NOMO-1 (cell line): ENCODE measurements around the gene APLP1.
"Not testable (repeated sequence)": the region's sequence is repeated elsewhere in the genome, so short reads cannot be mapped to it uniquely, and the experiment has no call there.

Experiments
- DNase-seq, 2 experiments: peaks; one replicate each; lab custom pipeline; 2025; ENCODE audit not compliant: unreplicated experiment in 2 of 2; lab: John Stamatoyannopoulos, UW

APLP1 gene

DNA sequence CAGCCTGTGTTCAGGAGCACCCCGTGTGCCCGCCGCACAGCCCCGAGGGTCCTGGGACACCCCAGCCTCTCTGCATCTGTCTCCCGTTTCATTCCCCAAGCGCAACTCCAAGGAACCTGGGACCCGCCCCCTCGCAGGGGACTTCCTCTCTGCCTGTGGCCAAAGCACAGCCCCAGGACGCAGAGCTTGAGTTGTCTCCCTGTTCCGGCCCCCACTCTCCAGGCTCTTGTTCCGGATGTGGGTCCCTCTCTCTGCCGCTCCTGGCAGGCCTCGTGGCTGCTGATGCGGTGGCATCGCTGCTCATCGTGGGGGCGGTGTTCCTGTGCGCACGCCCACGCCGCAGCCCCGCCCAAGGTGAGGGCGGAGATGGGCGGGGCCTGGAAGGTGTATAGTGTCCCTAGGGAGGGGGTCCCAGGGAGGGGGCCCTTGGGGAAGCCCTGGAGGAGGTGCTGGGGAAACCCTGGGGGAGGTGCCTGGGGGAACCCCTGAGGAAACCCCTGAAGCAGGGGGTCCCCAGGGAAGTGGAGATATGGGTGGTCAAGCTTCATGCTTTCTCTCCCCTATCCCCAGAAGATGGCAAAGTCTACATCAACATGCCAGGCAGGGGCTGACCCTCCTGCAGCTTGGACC is 35.3 kb downstream of the APLP1 start:
- peak; percentile 94 to 96 for DNase-seq

DNA sequence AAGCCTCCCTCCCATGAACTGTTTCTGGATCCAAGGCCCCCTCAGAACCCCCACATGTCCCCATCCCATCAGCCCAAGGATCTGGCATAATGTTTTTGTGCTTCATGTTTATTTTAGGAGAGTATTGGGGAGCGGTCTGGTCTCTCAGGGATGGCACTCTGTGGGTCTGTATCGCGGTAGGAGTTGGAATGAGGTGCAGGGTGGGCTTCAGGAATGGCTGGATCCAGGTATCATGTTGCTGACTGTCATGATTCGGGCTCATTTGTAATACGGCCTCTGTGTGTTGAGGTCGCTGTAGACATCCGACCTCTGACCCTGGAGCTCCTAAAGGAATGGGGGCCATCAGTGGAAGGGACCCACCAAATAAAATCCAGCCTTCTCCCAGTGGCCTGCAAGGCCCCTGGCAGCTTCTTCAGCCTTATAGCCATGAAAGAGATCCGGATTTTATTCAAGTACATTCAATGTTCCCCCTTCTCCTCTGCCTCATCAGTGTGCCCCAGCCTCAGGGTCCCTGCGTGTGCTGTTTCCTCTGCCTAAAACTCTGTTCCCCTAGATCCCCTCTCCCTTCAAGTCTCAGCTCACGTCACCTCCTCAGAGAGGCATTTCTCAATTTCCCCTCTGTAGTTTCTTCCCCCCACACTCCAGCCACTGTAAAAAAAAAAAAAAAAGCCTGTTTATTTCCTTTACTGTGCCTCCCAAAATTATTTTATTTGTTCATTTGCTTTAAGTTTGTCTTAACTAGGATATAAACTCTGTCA is 36.1 kb downstream of the APLP1 start:
- peak; percentile 29 to 47 for DNase-seq

DNA sequence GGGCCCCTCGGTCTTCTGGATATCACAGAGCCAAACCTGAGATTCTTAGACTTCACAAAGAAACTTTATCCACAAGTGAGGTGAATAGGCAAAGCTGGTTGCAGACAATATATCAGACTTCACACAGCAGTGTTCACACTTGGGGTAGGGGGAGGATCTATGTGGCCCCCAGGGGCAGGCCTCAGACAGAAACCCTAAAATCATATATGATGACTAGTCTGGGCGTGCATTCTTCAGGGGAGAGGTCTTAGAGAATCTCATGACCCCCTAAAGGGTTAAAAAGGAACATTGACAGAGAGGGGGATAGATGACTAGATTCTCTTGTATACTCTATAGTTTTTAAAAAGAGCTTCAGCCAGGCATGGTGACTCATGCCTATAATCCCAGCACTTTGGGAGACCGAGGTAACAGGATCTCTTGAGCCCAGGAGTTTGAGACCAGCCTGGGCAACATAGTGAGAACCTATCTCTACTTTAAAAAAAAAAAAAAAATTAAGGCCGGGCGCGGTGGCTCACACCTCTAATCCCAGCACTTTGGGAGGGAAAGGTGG is 36.9 kb downstream of the APLP1 start:
- DNase-seq, result no peak

DNA sequence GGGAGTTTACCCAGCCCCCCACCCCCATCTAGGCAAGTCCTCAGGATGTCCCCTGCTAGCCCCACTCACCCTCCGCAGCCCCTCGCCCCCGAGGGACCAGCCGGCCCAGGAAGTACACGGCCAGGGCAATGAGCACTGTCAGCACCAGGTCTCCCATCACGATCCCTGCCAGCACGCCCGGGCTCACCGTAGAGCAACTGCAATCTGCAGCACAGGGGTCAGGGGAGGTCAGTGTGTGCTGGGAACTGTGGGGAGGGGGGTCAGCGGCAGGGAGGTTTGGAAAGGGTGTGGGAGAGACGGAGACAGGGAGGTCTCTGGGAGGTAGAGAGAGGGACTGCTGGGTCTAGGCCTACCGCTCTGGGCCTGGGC is 39.0 kb downstream of the APLP1 start:
- no peak for DNase-seq

DNA sequence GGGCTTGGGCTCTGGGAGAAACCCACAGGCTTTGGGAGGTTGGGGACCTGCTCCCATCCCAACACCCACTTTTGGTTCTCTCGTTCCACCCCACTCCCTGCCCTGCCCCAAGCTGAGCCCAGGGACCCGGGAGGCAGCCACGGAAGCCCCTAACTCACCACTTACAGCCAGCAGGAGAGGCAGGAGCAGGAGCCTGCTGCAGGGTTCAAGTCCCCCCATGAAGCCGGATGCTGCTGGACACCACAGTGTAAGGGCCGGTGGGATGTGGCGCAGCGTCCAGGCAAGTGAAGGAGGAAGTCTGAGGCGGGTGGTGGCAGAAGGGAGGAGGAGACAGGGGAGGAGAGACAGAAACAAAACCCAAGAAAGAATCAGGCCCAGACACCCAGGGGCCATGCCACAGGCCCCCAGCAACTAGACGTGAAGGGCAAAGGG is 39.7 kb downstream of the APLP1 start, which contains the start of gene TYROBP:
Gene TYROBP, minus strand, starts transcription at position 286 of the 432 bp plus-strand sequence. Its CDS starts 67 bp downstream, at position 219.
- peak; percentile 32 to 56 for DNase-seq

DNA sequence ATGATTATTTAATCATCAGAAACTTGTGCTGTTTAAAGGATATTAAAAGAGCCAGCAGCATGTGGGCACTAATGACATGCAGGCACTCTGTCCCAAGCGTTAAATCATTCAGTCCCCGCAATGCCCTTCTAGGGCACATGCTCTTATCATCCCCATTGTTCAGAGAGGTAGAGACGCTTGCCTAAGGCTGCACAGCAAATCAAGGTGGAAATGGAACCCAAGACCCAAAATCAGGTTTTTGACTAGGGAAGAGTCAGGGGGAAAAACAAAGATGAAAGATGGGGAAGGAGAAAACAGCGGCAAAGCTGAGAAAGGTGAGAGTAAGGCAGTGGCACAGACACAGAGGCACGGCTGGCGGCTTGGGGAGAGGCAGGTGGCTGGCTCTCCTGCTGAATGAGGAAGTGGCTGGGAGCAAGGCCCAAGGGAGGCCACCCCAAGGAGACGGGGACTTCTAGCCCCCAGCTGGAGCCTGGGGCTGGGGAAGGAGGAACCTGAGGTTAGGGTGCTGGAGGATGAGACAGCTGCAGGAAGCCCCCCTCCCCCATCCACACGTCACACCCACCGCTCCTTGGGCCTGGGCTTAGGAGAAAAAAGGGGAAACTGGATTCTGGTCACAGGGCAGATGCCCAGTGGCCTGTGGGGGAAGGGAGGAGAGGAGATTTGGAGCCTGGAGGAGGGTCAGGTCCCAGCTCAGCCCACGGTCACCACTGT is 40.8 kb downstream of the APLP1 start:
- peak; percentile 96 to 99 for DNase-seq

DNA sequence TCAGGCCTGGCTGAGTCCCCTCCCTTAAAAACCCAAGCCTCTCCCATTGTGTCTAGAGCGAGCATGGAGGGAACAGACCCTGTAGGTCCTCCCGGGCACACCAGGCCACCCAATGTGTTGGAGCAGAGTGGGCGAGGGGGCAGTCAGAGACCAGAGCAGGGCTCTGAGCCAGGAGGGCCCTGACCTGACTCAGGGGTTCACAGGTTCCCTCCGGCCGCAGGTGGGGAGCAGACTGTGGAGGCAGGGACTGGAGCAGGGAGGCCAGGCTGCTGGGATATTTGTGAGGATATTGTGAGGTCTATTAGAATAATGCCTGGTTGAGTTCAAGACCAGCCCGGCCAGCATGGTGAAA is 41.3 kb downstream of the APLP1 start:
- no peak for DNase-seq

DNA sequence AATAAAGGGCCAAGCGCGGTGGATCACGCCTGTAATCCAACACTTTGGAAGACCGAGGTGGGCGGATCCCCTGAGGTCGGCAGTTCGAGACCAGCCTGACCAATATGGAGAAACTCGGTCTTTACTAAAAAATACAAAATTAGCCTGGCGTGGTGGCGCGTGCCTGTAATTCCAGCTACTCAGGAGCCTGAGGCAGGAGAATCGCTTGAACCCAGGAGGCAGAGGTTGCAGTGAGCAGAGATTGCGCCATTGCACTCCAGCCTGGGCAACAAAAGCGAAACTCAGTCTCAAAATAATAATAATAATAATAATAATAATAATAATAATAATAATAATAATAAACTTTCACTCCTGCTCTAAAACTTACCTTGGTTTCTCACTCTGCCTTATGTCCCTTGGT is 42.0 kb downstream of the APLP1 start:
- not testable (repeated sequence) for DNase-seq

DNA sequence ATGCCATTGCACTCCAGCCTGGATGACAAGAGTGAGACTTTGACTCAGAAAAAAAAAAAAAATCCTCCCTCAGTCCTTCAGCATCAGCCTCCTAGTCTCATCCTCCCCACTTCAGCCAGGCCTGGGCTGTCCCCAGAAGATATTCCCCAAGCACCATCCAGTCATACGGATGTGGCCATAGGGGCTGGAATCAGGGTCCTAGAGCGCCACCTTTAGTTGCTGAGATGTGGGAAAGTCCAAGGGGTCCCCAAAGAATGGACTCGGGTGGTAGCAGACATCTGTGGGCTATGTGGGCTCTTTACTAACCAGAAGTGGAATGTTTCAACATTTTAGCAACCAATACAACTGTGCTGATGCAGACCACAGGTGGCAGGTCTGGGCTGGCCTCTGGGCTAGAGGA is 42.8 kb downstream of the APLP1 start:
- no peak for DNase-seq

DNA sequence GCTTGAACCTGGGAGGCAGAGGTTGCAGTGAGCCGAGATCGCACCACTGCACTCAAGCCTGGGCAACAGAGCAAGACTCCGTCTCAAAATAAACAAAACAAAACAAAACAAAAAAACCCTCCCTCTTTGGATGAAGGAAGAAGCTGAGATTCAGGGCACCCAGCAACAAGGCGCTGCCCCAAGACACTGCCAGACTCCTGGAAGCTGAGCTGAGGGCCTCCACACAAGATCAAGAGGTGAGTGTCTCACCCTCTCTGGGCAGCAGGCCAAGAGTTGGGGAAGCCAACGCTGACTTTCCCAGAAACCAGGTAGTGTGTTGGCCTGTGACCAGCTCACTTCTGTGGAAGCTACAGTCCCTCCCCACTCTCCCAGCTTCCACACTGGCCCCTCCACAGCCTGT is 43.4 kb downstream of the APLP1 start:
- DNase-seq, result no peak

DNA sequence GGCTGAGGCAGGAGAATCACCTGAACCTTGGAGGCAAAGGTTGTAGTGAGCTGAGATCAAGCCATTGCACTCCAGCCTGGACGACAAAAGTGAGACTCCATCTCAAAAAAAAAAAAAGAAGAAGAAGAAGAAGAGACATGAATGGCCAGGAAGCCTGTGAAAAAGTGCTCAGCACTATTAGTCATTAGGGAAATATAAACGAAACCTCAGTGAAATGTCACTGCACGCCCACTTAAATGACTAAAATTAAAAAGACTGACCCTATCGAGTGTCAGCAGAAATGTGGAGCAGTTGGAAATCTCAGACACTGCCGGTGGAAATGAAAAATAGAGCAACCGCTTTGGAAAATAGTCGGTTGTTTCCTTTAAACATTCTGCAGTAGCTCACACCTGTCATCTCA is 45.2 kb downstream of the APLP1 start:
- peak in 1 of 2 experiments; percentile 27 for DNase-seq

DNA sequence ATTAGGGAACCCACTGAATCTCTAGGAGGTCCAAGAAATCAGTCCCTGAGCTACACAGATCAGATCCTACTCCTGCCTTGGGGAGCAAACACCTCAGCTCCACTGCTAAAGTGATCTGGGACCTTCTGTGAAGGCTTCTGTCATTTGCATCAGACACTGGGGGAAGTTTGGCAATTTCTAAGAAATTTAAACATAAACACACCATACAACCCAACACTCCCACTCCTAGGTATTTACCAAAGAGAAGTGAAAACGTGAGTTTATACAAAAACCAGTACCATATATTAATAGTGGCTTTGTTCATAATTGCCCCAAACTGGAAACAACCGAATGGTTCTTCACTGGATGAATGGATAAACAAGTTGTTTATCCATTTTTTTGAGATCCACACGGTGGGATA is 47.1 kb downstream of the APLP1 start:
- no peak for DNase-seq

DNA sequence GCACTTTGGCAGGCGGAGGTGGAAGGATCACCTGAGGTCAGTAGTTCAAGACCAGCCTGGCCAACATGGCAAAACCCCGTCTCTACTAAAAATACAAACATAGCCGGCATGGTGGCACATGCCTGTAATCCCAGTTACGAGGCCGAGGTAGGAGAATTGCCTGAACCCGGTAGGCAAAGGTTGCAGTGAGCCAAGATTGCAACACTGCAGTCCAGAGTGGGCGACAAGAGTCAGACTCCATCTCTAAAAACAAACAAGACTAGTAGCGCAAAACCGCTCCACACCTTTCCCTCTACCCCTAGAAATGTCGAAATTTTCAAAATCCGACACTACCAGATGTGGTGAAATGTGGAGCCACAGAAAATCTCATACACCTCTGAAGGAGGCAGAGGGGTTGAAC is 50.9 kb downstream of the APLP1 start:
- DNase-seq, result no peak

DNA sequence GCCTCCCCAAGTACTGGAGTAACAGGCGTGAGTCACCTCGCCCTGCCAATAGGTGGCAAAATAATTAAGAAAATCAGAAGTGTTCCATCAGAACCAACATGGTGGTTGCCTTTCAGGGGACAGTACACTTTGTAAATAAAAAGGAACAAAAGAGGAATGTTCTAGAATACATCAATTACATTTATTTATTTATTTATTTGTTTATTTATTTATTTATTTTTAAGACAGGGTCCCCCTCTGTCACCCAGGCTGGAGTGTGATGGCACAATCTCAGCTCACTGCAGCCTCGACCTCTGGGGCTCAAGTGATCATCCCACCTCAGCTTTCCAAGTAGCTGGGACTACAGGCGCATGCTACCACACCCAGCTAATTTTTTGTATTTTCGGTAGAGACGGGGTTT is 52.6 kb downstream of the APLP1 start:
- no peak for DNase-seq

DNA sequence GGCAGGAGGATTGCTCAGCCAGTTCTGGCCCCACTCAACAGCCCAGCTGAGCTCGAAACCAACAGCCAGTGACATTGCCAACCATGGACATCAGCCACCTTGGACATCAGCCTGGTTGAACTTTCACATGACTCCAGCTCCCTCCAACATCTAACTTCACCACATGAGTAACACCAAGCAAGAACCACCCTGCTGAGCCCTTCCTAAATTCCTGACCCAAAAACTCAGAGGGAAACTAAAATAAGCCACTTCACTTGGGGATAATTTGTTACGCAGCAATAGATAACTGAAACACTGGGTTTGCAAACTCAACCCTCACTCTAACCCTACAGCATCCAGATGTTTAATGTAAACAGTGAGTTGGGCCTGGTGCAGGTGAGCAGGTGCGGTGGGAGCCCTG is 57.1 kb downstream of the APLP1 start:
- DNase-seq, result no peak

DNA sequence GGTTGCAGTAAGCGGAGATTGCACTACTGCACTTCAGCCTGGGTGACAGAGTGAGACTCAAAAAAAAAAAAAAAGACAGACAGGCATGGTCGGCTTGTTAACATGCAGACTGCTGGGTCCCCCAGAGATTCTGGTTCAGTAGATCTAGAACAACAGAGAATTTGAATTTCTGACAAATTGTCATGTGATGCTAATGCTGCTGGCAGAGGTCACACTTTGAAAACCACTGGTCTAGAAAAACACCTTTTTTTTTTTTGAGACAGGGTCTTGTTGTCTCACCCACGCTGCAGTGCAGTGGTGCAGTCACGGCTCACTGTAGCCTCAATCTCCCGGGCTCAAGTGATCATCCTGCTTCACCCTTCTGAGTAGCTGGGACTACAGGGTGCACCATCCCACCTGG is 60.1 kb downstream of the APLP1 start:
- no peak for DNase-seq
